Measurements from ENCODE around the gene MAGI2. TPM values are rescaled to one million over a fixed set of nuclear protein-coding genes. Genes with fewer than 3 reads are reported as not detected.
A peak's percentile ranks its signal among the peaks of the same experiment; 100 is the strongest.

MAGI2 gene
- total RNA-seq, 1 donor from 2014 or later = 2.5 TPM

- Histone ChIP-seq H3K4me3 (ENCODE audit: low read depth, low read length) (peak overlapping the region; percentile 74), H3K27me3 (ENCODE audit: control insufficient read depth, insufficient read depth, low read length) (no peaks in the 10 kb centered on the region), H3K36me3 (ENCODE audit: control insufficient read depth, insufficient read depth, low read length) (no peaks in the 10 kb centered on the region)
- DNase-seq (ENCODE audit: low read depth) = no peak
- no peak for TF ChIP-seq CTCF (IDR thresholded peaks at IDR 0.05; ENCODE audit: insufficient read depth, low read length, poor library complexity, severe bottlenecking)
Observed at GRCh38 chr7:79455173-79455790, 1.8 kb upstream of the MAGI2 start.

GRCh38 chr7:79454361-79454960 is 994 bp upstream of the MAGI2 start:
- no peak for DNase-seq (ENCODE audit: low read depth)
- no peak for TF ChIP-seq CTCF (IDR thresholded peaks at IDR 0.05; ENCODE audit: insufficient read depth, low read length, poor library complexity, severe bottlenecking)
- Histone ChIP-seq H3K36me3 (ENCODE audit: control insufficient read depth, insufficient read depth, low read length) (no peaks in the 10 kb centered on the region), H3K4me3 (ENCODE audit: low read depth, low read length) (peak overlapping the region; percentile 74), H3K27me3 (ENCODE audit: control insufficient read depth, insufficient read depth, low read length) (no peaks in the 10 kb centered on the region)

- TF ChIP-seq CTCF (IDR thresholded peaks at IDR 0.05; ENCODE audit: insufficient read depth, low read length, poor library complexity, severe bottlenecking) = no peak
- Histone ChIP-seq H3K4me3 (ENCODE audit: low read depth, low read length) (peak overlapping the region; percentile 74), H3K27me3 (ENCODE audit: control insufficient read depth, insufficient read depth, low read length) (no peaks in the 10 kb centered on the region), H3K36me3 (ENCODE audit: control insufficient read depth, insufficient read depth, low read length) (no peaks in the 10 kb centered on the region)
- DNase-seq (ENCODE audit: low read depth) = no peak
Observed at GRCh38 chr7:79453266-79453557, 255 bp downstream of the MAGI2 start.

GRCh38 chr7:79452495-79453265 is 787 bp downstream of the MAGI2 start:
- peak overlapping the region; percentile 74 for H3K4me3 ChIP-seq (ENCODE audit: low read depth, low read length)
- DNase-seq (ENCODE audit: low read depth) = no peak
- no peaks in the 10 kb centered on the region for H3K27me3 ChIP-seq (ENCODE audit: control insufficient read depth, insufficient read depth, low read length)
- TF ChIP-seq CTCF (IDR thresholded peaks at IDR 0.05; ENCODE audit: insufficient read depth, low read length, poor library complexity, severe bottlenecking) = no peak
- no peaks in the 10 kb centered on the region for H3K36me3 ChIP-seq (ENCODE audit: control insufficient read depth, insufficient read depth, low read length)

GRCh38 chr7:79452032-79452494 is 1.4 kb downstream of the MAGI2 start:
- Histone ChIP-seq H3K27me3 (ENCODE audit: control insufficient read depth, insufficient read depth, low read length) (no peaks in the 10 kb centered on the region), H3K36me3 (ENCODE audit: control insufficient read depth, insufficient read depth, low read length) (no peaks in the 10 kb centered on the region), H3K4me3 (ENCODE audit: low read depth, low read length) (peak overlapping the region; percentile 74)
- no peak for TF ChIP-seq CTCF (IDR thresholded peaks at IDR 0.05; ENCODE audit: insufficient read depth, low read length, poor library complexity, severe bottlenecking)
- DNase-seq (ENCODE audit: low read depth) = no peak

All from kidney epithelial cell (primary cell).